Measurements from ENCODE around the gene IRF7. TPM values are rescaled to one million over a fixed set of nuclear protein-coding genes. Genes with fewer than 3 reads are reported as not detected.

Gene IRF7
- total and polyA plus RNA-seq, 9 of the 15 experiments (the other 6 are each of a cell fraction or from before 2014, with no cell fraction given), result 0.27 to 7.6 (median 1.8) TPM

- Histone ChIP-seq H3K27ac (ENCODE audit: extremely low read depth, low read depth, low read length) (no peak overlapping the region), H3K36me3 (ENCODE audit: control insufficient read depth, insufficient read depth, low read length) (peaks cover 58% of the 10 kb centered on the region; the same call in 2 of the 3 replicates), H3K4me1 (replicated peaks in 1 of 2; ENCODE audit: control insufficient read depth in 2 of 2, insufficient read depth in 2 of 2, low read length in 2 of 2) (peaks cover 8 to 75% of the 10 kb centered on the region in 2 experiments), H3K4me2 (ENCODE audit: insufficient read depth, low read length) (no peak overlapping the region), H3K9me1 (ENCODE audit: control insufficient read depth, insufficient read depth, low read length) (peaks cover 6% of the 10 kb centered on the region), H3K4me3 (no peak overlapping the region), H3K9ac (ENCODE audit: insufficient read depth in 1 of 2, low read depth in 2 of 2, low read length in 2 of 2) (peak overlapping the region in 1 of 2 experiments; percentile 21; a peak in 2 of 4 replicates), H2AFZ (ENCODE audit: low read depth, low read length) (no peak overlapping the region), H3K9me3 (replicated peaks; ENCODE audit: control insufficient read depth, insufficient read depth, low read depth, low read length) (no peaks in the 10 kb centered on the region), H3K27me3 (ENCODE audit: control insufficient read depth in 2 of 2, insufficient read depth in 2 of 2, low read length in 2 of 2) (no peaks in the 10 kb centered on the region), H3K79me2 (ENCODE audit: control insufficient read depth, insufficient read depth, low read length) (peaks cover 9% of the 10 kb centered on the region; the same call in 1 of the 3 replicates), H4K20me1 (replicated peaks; ENCODE audit: control insufficient read depth, insufficient read depth, low read length) (peaks cover 3% of the 10 kb centered on the region; the same call in 1 of the 2 replicates)
- ATAC-seq (no peak), FAIRE-seq (no peak), DNase-seq (ENCODE audit: extremely low read depth in 1 of 4, low spot score in 3 of 4) (no peak)
- ChIA-PET CTCF (ENCODE audit: low intra/inter-chr PET ratio) (no interaction called here), POLR2A (interaction anchor here (0.7 kb wide), 1 partner anchor 194 kb away, joined by 3 read pairs; no protein-coding TSS in a partner anchor)
- WGBS (ENCODE audit: insufficient coverage, low coverage, missing lambda C conversion rate), result 98% methylated on average over 15 of the region's 25 CpGs
- intact Hi-C loops (cut with micrococcal nuclease), result loop anchor here (10.0 kb wide), 1 partner anchor 63 kb away; no protein-coding TSS in a partner anchor
- TF ChIP-seq SRSF7 (optimal IDR thresholded peaks at IDR 0.05; ENCODE audit: low read depth, low read length), result no peak
- no peak for TF ChIP-seq NR2F6 (CRISPR knock-in tag; IDR thresholded peaks at IDR 0.05)
- no peak for TF ChIP-seq SNIP1 (IDR thresholded peaks at IDR 0.05; ENCODE audit: low read depth)
- TF ChIP-seq POLR3G (IDR thresholded peaks at IDR 0.05; ENCODE audit: extremely low read depth, insufficient read length, insufficient replicate concordance), result no peak
- no peak for TF ChIP-seq XRCC4 (IDR thresholded peaks at IDR 0.05; ENCODE audit: extremely low read depth, insufficient read depth, insufficient read length)
- TF ChIP-seq POLR2G (IDR thresholded peaks at IDR 0.05; ENCODE audit: low read depth, low read length), result peak; percentile 10; the same call in 1 of the 2 replicates
- no TSS peak for BruUV-seq (replicated peaks)
- in situ Hi-C loops (cut with MboI), result no loop called here
Measured at GRCh38 chr11:617912-618682, 2.3 kb upstream of the IRF7 start.
